ENCODE results near the gene FDX2. TPM values are rescaled to one million over a fixed set of nuclear protein-coding genes. Genes with fewer than 3 reads are reported as not detected.

FDX2 gene
- total and polyA plus RNA-seq, 2 of the 4 experiments (the other 2 are of a cell fraction), result 39.8 to 72.0 TPM

Small RNAs within 50 kb of the gene (microRNA-seq; reads per million reads assigned to microRNA genes)
- not detected for gene AC011511.1 (ENCODE audit: insufficient read depth, insufficient read length)
- not detected for gene AC011511.4 (ENCODE audit: insufficient read depth, insufficient read length)

Small RNAs within 50 kb of the gene (small RNA-seq; reads per million reads assigned to genes)
- gene AC011511.1, result 0 reads per million in 5 experiments
- 0 reads per million in 5 experiments for gene AC011511.4

Other genes with a start within 250 kb of the FDX2 start
- 9.0 and 10.0 TPM in 2 replicates for gene SHFL, start 229.7 kb downstream of the FDX2 start, total RNA-seq (2012; rRNA removed)
- 32.1 and 34.3 TPM in 2 replicates for gene SHFL, start 229.7 kb downstream of the FDX2 start, polyA plus RNA-seq (2012; rRNA removed)
- not detected in 2 replicates for gene ANGPTL6, start 213.3 kb downstream of the FDX2 start, total RNA-seq (2012; rRNA removed)
- 0.17 and 0.21 TPM in 2 replicates for gene ANGPTL6, start 213.3 kb downstream of the FDX2 start, polyA plus RNA-seq (2012; rRNA removed)
- gene PPAN, start 209.7 kb downstream of the FDX2 start, total RNA-seq (2012; rRNA removed), result 24.0 and 30.3 TPM in 2 replicates
- 38.2 and 41.6 TPM in 2 replicates for gene PPAN, start 209.7 kb downstream of the FDX2 start, polyA plus RNA-seq (2012; rRNA removed)
- 0.54 and 0.56 TPM in 2 replicates for gene P2RY11, start 204.3 kb downstream of the FDX2 start, total RNA-seq (2012; rRNA removed)
- gene P2RY11, start 204.3 kb downstream of the FDX2 start, polyA plus RNA-seq (2012; rRNA removed), result 4.5 and 6.6 TPM in 2 replicates
- 209 and 278 TPM in 2 replicates for gene EIF3G, start 196.1 kb downstream of the FDX2 start, total RNA-seq (2012; rRNA removed)
- gene EIF3G, start 196.1 kb downstream of the FDX2 start, polyA plus RNA-seq (2012; rRNA removed), result 235 and 243 TPM in 2 replicates
- 26.2 and 40.3 TPM in 2 replicates for gene DNMT1, start 121.1 kb downstream of the FDX2 start, total RNA-seq (2012; rRNA removed)
- 83.6 and 88.1 TPM in 2 replicates for gene DNMT1, start 121.1 kb downstream of the FDX2 start, polyA plus RNA-seq (2012; rRNA removed)
- gene S1PR2, start 84.7 kb downstream of the FDX2 start, total RNA-seq (2012; rRNA removed), result 14.0 and 16.7 TPM in 2 replicates
- 15.0 and 16.1 TPM in 2 replicates for gene S1PR2, start 84.7 kb downstream of the FDX2 start, polyA plus RNA-seq (2012; rRNA removed)
- 32.8 and 36.4 TPM in 2 replicates for gene MRPL4, start 63.8 kb downstream of the FDX2 start, total RNA-seq (2012; rRNA removed)
- 108 and 123 TPM in 2 replicates for gene MRPL4, start 63.8 kb downstream of the FDX2 start, polyA plus RNA-seq (2012; rRNA removed)
- gene ICAM1, start 44.9 kb downstream of the FDX2 start, total RNA-seq (2012; rRNA removed), result 6.9 and 10.6 TPM in 2 replicates
- gene ICAM1, start 44.9 kb downstream of the FDX2 start, polyA plus RNA-seq (2012; rRNA removed), result 18.3 and 19.1 TPM in 2 replicates
- gene ICAM4, start 29.1 kb downstream of the FDX2 start, total RNA-seq (2012; rRNA removed), result 2.3 and 2.5 TPM in 2 replicates
- 4.0 TPM in 2 replicates for gene ICAM4, start 29.1 kb downstream of the FDX2 start, polyA plus RNA-seq (2012; rRNA removed)
- gene ICAM5, start 26.1 kb downstream of the FDX2 start, total RNA-seq (2012; rRNA removed), result 2.5 and 3.0 TPM in 2 replicates
- 23.9 and 26.5 TPM in 2 replicates for gene ICAM5, start 26.1 kb downstream of the FDX2 start, polyA plus RNA-seq (2012; rRNA removed)
- 0.54 TPM in 1 of 2 replicates, not detected in the other for gene ZGLP1, start 6.2 kb downstream of the FDX2 start, total RNA-seq (2012; rRNA removed)
- gene ZGLP1, start 6.2 kb downstream of the FDX2 start, polyA plus RNA-seq (2012; rRNA removed), result 3.1 and 4.1 TPM in 2 replicates
- gene RAVER1, start 17.5 kb upstream of the FDX2 start, total RNA-seq (2012; rRNA removed), result 2.5 and 2.7 TPM in 2 replicates
- gene RAVER1, start 17.5 kb upstream of the FDX2 start, polyA plus RNA-seq (2012; rRNA removed), result 15.1 and 18.1 TPM in 2 replicates
- 6.6 and 7.8 TPM in 2 replicates for gene ICAM3, start 23.6 kb upstream of the FDX2 start, total RNA-seq (2012; rRNA removed)
- gene ICAM3, start 23.6 kb upstream of the FDX2 start, polyA plus RNA-seq (2012; rRNA removed), result 11.7 and 14.8 TPM in 2 replicates
- 35.6 and 40.9 TPM in 2 replicates for gene TYK2, start 64.6 kb upstream of the FDX2 start, total RNA-seq (2012; rRNA removed)
- gene TYK2, start 64.6 kb upstream of the FDX2 start, polyA plus RNA-seq (2012; rRNA removed), result 97.9 and 100 TPM in 2 replicates
- gene CDC37, start 87.5 kb upstream of the FDX2 start, total RNA-seq (2012; rRNA removed), result 209 and 248 TPM in 2 replicates
- gene CDC37, start 87.5 kb upstream of the FDX2 start, polyA plus RNA-seq (2012; rRNA removed), result 629 and 650 TPM in 2 replicates
- gene PDE4A, start 104.5 kb upstream of the FDX2 start, total RNA-seq (2012; rRNA removed), result 1.7 and 1.8 TPM in 2 replicates
- 5.9 and 7.0 TPM in 2 replicates for gene PDE4A, start 104.5 kb upstream of the FDX2 start, polyA plus RNA-seq (2012; rRNA removed)
- gene KEAP1, start 187.3 kb upstream of the FDX2 start, total RNA-seq (2012; rRNA removed), result 68.0 and 81.6 TPM in 2 replicates
- 63.4 and 64.2 TPM in 2 replicates for gene KEAP1, start 187.3 kb upstream of the FDX2 start, polyA plus RNA-seq (2012; rRNA removed)
- gene S1PR5, start 201.4 kb upstream of the FDX2 start, total RNA-seq (2012; rRNA removed), result 0.36 and 0.56 TPM in 2 replicates
- 0.55 and 0.59 TPM in 2 replicates for gene S1PR5, start 201.4 kb upstream of the FDX2 start, polyA plus RNA-seq (2012; rRNA removed)
- 8.2 and 9.2 TPM in 2 replicates for gene ATG4D, start 227.9 kb upstream of the FDX2 start, total RNA-seq (2012; rRNA removed)
- gene ATG4D, start 227.9 kb upstream of the FDX2 start, polyA plus RNA-seq (2012; rRNA removed), result 21.8 and 22.0 TPM in 2 replicates
- 5.7 and 7.8 TPM in 2 replicates for gene KRI1, start 250.0 kb upstream of the FDX2 start, total RNA-seq (2012; rRNA removed)
- 12.9 and 13.3 TPM in 2 replicates for gene KRI1, start 250.0 kb upstream of the FDX2 start, polyA plus RNA-seq (2012; rRNA removed)